Measurements from ENCODE around the gene PNLIPRP3.

The PNLIPRP3 gene

GRCh38 chr10:116466715-116467422 is 39.2 kb downstream of the PNLIPRP3 start:
- no peak for DNase-seq (ENCODE audit: low spot score)
- no peak for TF ChIP-seq CTCF (IDR thresholded peaks at IDR 0.05; ENCODE audit: extremely low read depth, missing control alignments)

- DNase-seq (ENCODE audit: low spot score), result no peak
- TF ChIP-seq CTCF (IDR thresholded peaks at IDR 0.05; ENCODE audit: extremely low read depth, missing control alignments), result no peak
Measured at GRCh38 chr10:116469437-116469836, 41.8 kb downstream of the PNLIPRP3 start.

- no peak for TF ChIP-seq CTCF (IDR thresholded peaks at IDR 0.05; ENCODE audit: extremely low read depth, missing control alignments)
- no peak for DNase-seq (ENCODE audit: low spot score)
Measured at GRCh38 chr10:116470071-116470470, 42.4 kb downstream of the PNLIPRP3 start.

GRCh38 chr10:116470768-116471415 is 43.2 kb downstream of the PNLIPRP3 start:
- no peak for TF ChIP-seq CTCF (IDR thresholded peaks at IDR 0.05; ENCODE audit: extremely low read depth, missing control alignments)
- DNase-seq (ENCODE audit: low spot score), result no peak

DNA sequence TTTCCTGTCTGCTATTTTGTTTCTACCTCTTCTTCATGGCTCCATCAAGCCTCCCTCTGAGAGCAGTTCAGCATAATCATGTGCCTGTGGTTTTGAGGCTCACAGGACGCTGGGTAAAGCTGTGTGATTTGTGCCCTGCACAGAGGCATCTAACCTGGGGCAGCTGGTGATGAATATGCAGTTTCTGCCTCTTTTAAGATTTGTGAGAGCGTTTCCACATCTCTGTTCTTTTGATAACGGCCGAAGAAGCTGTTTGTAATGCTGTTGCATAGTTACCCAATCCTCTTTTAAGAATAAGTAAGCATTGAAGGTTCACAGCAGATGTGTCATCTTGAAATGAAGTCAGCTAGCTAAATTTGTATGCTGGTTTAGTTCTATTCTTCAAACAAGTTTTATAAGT is 45.2 kb downstream of the PNLIPRP3 start:
- no peak for DNase-seq (ENCODE audit: low spot score)
- no peak for TF ChIP-seq CTCF (IDR thresholded peaks at IDR 0.05; ENCODE audit: extremely low read depth, missing control alignments)

GRCh38 chr10:116475866-116476265 is 48.2 kb downstream of the PNLIPRP3 start:
- DNase-seq (ENCODE audit: low spot score), result no peak
- TF ChIP-seq CTCF (IDR thresholded peaks at IDR 0.05; ENCODE audit: extremely low read depth, missing control alignments), result no peak

DNA sequence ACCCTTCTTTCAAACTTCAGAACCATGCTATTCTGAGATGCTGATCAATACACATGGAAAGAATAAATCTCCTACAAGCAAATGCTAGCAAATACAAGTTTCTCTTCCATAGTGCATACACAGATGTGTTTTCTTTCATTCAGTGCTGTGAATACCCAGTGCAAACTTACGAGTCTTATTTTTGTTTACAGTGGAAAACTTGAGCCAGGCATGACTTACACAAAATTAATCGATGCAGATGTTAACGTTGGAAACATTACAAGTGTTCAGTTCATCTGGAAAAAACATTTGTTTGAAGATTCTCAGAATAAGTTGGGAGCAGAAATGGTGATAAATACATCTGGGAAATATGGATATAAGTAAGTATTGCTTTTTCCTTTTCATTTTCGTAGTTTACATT is 48.8 kb downstream of the PNLIPRP3 start:
- no peak for TF ChIP-seq CTCF (IDR thresholded peaks at IDR 0.05; ENCODE audit: extremely low read depth, missing control alignments)
- DNase-seq (ENCODE audit: low spot score), result no peak
